Osteocyte (in vitro differentiated cells): ENCODE data around the gene CYP11A1. TPM values are rescaled to one million over a fixed set of nuclear protein-coding genes. Genes with fewer than 3 reads are reported as not detected.
A peak's percentile ranks its signal among the peaks of the same experiment; 100 is the strongest.

ENCODE experiments used
- DNase-seq: peaks from one replicate; pipeline ENCODE4 v3.0.0; 2021; ENCODE audit warnings: mixed read lengths; ENCODE audit not compliant: unreplicated experiment; ENCODE audit errors: extremely low spot score
- H3K27ac Mint-ChIP-seq: one replicate; pipeline ENCODE4 v1.8.0; 2021; ENCODE audit warnings: mild to moderate bottlenecking, mixed read lengths; ENCODE audit not compliant: unreplicated experiment
- H3K27me3 Mint-ChIP-seq: one replicate; pipeline ENCODE4 v1.8.0; 2021; ENCODE audit warnings: mixed read lengths; ENCODE audit not compliant: unreplicated experiment
- H3K36me3 Mint-ChIP-seq: one replicate; pipeline ENCODE4 v1.8.0; 2021; ENCODE audit warnings: mixed read lengths; ENCODE audit not compliant: unreplicated experiment
- H3K4me1 Mint-ChIP-seq: one replicate; pipeline ENCODE4 v1.8.0; 2021; ENCODE audit warnings: mixed read lengths; ENCODE audit not compliant: unreplicated experiment
- H3K4me3 Mint-ChIP-seq: one replicate; pipeline ENCODE4 v1.8.0; 2021; ENCODE audit warnings: mild to moderate bottlenecking, moderate library complexity, mixed read lengths; ENCODE audit not compliant: unreplicated experiment
- H3K9me3 Mint-ChIP-seq: one replicate; pipeline ENCODE4 v1.8.0; 2021; ENCODE audit warnings: mixed read lengths; ENCODE audit not compliant: unreplicated experiment
- CTCF ChIP-seq: fragments of 200-600 bp; sonication (generic); IDR thresholded peaks from 2 replicates; pipeline ENCODE4 v1.5.0; 2021; ENCODE audit warnings: antibody characterized with exemption, mild to moderate bottlenecking, moderate library complexity
- total RNA-seq: library from RNA; stranded (reverse); gene quantifications from 2 replicates; pipeline ENCODE4 v1.2.1, GENCODE V29; 2021

The CYP11A1 gene
- total RNA-seq, 1 donor from 2014 or later: not detected

- no peak for TF ChIP-seq CTCF
- peaks cover 35% of the 10 kb centered on the region for H3K4me1 Mint-ChIP-seq
- no peak for DNase-seq
- H3K27ac Mint-ChIP-seq: peak overlapping the region; percentile 18
- H3K27me3 Mint-ChIP-seq: peaks cover 40% of the 10 kb centered on the region
- H3K4me3 Mint-ChIP-seq: no peak overlapping the region
- no peaks in the 10 kb centered on the region for H3K36me3 Mint-ChIP-seq
- no peaks in the 10 kb centered on the region for H3K9me3 Mint-ChIP-seq
Observed at GRCh38 chr15:74303741-74304309, 63.6 kb downstream of the CYP11A1 start.

- Mint-ChIP-seq H3K9me3 (no peaks in the 10 kb centered on the region), H3K36me3 (no peaks in the 10 kb centered on the region), H3K4me1 (peaks cover 33% of the 10 kb centered on the region), H3K27ac (no peak overlapping the region), H3K27me3 (peaks cover 44% of the 10 kb centered on the region), H3K4me3 (no peak overlapping the region)
- DNase-seq: no peak
- peak; percentile 81 for TF ChIP-seq CTCF
Observed at GRCh38 chr15:74302821-74303359, 64.6 kb downstream of the CYP11A1 start.

DNA sequence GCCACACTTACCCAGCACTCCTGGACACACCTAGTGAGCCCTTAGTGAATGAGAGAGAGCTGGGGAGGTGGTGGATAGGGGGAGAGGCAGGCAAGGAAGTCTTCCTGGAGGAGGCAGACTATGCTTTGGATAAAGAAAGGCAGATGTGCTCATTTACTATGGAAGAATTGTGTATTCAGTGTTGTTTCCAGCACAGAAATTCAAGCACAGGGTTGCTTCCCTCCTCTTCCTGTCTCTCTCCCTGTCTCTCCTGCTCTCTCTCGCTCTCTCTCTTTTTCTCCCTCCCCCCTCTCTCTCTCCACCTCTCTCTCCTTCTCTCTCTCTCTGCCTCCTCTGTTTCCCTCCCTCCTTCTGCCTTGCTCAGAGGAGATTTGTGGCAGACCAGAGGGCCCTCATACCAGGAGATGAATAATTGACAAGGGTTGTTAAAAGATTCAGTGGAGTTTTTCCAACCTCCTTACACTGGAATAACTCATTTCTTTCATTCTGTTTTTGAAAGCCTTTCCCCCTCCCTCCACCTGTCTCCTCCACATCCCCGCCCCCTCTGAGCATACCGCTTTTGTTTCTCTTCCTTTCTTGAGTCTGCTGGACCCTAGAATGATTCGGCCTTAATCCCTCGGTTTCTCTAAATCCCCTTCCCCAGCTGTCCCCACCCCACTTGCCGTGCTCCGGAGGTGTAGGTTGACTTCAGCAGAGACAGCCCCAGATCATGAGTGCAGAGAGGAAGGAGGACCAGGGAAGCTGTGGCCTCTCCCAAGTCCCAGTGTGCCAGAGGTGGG, 65.7 kb downstream of the CYP11A1 start:
- no peak overlapping the region for H3K4me3 Mint-ChIP-seq
- H3K27ac Mint-ChIP-seq: no peak overlapping the region
- DNase-seq: no peak
- H3K9me3 Mint-ChIP-seq: no peaks in the 10 kb centered on the region
- peaks cover 54% of the 10 kb centered on the region for H3K27me3 Mint-ChIP-seq
- TF ChIP-seq CTCF: no peak
- no peaks in the 10 kb centered on the region for H3K36me3 Mint-ChIP-seq
- H3K4me1 Mint-ChIP-seq: peaks cover 28% of the 10 kb centered on the region

GRCh38 chr15:74300057-74300795, 67.2 kb downstream of the CYP11A1 start:
- H3K36me3 Mint-ChIP-seq: no peaks in the 10 kb centered on the region
- TF ChIP-seq CTCF: no peak
- H3K27ac Mint-ChIP-seq: no peak overlapping the region
- DNase-seq: no peak
- H3K27me3 Mint-ChIP-seq: peaks cover 56% of the 10 kb centered on the region
- H3K4me3 Mint-ChIP-seq: no peak overlapping the region
- H3K9me3 Mint-ChIP-seq: no peaks in the 10 kb centered on the region
- peaks cover 23% of the 10 kb centered on the region for H3K4me1 Mint-ChIP-seq

- Mint-ChIP-seq H3K4me1 (peaks cover 10% of the 10 kb centered on the region), H3K4me3 (no peak overlapping the region), H3K36me3 (no peaks in the 10 kb centered on the region), H3K9me3 (no peaks in the 10 kb centered on the region), H3K27me3 (peaks cover 61% of the 10 kb centered on the region), H3K27ac (no peak overlapping the region)
- DNase-seq: no peak
- no peak for TF ChIP-seq CTCF
Observed at GRCh38 chr15:74297887-74298286, 69.6 kb downstream of the CYP11A1 start.
